GM19438 (cell line): Measurements from ENCODE around the gene NOS1AP.

Experiments
- ATAC-seq: cut with Tn5 transposase; IDR thresholded peaks from one replicate; pipeline ENCODE4 v1.9.1; 2021; ENCODE audit warnings: low read depth; ENCODE audit not compliant: unreplicated experiment

Gene NOS1AP

DNA sequence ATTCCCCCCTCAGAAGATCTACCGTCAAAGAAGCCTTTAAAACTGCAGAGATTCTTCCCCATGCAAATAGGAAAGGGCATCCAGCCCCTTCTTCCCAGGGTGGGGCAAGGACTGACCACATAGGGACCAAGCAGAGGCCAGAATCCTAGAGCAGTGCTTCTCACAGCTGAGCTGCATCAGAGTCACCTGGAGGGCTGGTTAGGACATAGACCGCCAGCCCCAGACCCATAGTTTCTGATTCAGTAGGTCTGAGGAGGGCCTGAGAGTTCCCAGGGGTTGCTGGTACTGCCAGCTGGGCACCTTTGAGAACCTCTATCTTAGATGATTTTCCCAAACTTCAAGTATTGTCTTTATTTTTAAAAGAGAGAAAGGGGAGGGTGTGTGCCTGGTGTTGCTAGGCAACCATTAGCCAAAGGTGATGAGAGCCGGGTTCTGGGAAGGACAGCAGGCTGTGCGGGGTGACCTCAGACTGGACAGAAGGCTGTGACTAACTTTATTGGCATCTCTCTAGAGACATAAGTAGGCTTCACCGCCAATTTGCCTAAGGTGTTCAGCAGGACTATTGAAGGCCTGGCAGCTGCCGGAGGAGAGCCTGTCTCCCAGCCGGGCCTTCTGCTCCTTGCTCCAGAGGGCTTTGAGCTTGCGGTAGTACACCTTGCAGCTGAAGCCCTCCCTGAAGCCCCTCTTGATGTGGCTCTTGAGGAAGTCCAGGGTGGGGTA is 304.2 kb downstream of the NOS1AP start:
- no peak for ATAC-seq

DNA sequence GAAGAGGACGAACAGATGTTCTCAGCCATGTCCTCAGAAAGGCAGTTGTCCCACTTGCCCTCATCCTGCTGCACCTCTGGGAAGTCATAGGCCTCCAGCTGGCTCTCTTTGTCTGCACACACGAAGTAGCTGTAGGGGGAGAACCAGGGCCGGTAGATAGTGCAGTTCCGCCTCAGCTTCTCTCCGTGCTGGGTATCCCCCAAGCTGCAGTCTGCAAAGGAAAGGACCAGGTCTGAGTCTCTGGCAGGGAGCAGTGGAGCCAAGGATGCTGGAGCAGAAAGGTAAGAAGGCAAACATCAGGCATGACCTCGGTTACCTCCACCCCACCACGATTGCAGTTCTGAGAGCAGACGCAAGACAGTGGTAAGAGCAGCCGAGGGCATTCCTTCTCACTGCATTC is 304.9 kb downstream of the NOS1AP start:
- ATAC-seq, result no peak

DNA sequence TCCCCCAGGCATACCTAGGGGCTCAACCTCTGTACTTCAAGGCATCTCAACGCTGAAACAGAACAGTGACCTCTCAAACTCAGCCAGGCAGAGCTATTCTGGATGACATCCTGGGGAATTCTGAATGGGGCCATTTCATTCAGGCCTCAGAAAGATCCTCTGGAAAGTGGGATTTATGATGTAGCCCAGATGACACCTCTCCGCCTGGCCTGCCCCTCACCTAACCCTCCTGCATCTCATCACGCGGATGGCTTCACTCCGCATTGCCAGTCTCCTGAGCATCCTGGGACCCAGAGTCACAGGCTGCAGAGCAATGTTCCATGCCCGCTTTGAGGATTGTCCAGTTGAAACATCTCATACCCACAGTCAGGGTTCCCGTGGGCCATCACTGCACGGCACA is 306.0 kb downstream of the NOS1AP start:
- ATAC-seq, result no peak

DNA sequence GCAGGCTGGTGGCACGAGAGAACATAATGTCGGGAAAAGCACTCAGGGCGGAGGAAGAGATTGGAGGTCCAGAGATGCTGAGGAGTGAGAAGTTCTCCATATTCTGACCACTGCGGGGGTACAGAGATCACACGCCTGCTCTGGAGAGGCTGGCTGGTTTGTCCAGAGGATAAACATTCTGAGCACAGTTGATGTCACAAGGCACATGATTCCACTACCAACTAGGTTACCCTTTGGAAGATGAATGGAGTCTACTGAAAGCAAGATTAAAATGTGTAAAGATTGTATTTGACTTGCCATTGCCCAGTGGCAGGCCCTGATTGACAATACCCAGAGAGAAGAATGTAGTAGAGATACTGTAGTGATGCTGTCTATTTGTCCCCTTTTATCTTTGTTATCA is 307.2 kb downstream of the NOS1AP start, which contains the start of gene SPATA46:
TSS of gene SPATA46 (minus strand) at position 164 of the 400 bp plus-strand sequence. CDS start at position 100, 64 bp downstream.
- no peak for ATAC-seq

DNA sequence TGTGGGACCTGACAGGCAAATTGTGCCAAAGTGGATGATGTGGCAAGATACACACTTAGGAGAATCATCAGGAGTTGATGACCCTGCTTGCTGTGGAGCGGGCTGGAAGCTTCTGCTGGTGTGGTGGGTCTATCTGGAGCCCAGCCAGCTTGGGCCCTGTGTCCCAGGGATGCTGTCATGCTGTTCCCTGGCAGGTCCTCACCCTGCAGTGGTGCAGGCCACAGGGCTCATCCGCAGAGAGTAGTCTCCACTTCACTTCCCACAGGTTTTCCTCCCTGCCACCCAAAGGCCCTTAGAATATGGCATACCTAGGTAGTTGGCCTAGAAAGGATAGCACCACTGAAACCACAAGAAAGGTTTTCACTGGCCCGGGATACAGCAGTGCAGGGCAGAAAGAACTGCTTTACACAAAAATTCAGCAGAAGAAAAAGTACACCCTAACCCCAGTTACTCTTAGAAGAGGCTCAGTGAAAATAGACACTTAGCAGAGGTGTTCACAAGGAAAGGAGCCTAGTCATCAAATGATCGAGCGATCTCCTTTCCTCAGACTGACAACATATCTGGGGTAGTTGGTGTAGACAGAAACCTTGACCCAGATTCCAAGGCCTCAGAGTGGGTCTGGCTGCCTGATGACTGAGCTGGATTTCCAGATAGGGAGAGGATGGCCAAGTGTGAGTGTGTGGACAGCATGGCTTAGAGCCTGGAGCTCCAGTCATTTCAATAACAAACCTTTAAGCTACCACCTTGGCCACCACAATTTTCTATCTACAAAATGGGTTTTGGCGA is 310.8 kb downstream of the NOS1AP start:
- no peak for ATAC-seq

DNA sequence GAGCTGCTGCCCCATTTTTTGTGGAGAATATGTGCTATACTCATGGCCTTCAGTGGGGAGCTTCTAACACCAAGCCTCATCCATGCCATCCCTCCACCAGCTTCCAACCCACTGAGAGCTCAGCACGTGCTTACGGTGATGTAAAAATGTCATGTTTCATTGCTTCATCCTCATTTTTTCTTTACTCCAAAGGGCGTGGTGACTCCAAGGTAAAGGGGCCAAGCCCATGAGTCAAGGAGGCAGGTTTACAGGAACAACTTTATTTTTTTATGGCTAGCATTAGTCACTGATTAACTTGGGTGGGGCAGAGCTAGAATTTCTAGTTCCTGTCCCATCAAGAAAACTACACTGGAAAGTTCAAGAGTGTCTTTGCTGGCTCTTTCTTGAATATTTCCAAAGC is 311.9 kb downstream of the NOS1AP start, which contains the start of gene C1orf226:
TSS of gene C1orf226 (plus strand) at position 346 of the 400 bp plus-strand sequence. CDS start 174 bp downstream, outside the sequence.
- ATAC-seq, result no peak

DNA sequence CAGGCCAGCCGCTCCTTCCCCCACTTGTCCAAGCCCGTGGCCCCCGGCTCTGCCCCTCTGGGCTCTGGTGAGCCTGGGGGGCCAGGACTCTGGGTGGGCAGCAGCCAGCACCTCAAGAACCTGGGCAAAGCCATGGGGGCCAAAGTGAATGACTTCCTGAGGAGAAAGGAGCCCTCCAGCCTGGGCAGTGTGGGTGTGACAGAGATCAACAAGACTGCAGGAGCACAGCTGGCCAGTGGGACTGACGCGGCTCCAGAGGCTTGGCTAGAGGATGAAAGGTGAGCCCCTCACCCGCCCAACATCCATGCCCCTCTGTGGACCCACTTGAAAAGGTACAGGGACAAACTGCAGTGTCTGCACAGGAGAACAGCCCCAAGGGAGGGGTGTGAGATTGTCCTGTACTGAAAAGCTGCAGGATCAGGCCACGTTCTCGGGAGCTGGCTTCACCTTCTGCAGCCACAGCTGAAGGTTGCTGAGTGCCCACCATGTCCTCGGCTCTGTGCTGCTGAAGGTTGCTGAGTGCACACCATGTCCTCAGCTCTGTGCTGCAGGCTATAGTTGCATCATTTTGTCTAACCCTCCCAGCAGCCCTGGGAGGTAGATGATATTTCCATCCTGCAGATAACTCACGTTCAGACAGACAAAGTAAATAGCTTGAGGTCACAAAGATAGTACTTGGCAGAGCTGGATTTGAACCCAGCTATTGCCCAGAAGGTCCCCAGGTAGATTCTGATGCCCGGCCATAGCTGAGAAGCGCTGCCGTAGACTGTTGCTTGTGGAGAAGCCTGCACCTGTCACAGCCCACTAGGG is 312.7 kb downstream of the NOS1AP start:
- no peak for ATAC-seq

DNA sequence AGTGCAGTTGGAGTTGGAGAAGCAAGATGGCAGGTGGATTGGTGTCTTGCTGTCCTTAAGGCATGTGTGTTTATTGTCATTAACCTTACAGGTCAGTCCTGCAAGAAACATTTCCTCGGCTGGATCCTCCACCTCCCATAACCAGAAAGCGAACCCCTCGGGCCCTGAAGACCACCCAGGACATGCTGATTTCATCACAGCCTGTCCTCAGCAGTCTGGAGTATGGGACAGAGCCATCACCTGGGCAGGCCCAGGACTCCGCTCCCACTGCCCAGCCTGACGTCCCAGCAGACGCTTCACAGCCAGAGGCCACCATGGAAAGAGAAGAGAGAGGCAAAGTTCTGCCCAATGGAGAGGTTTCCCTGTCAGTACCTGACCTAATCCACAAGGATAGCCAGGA is 313.6 kb downstream of the NOS1AP start:
- ATAC-seq, result no peak

DNA sequence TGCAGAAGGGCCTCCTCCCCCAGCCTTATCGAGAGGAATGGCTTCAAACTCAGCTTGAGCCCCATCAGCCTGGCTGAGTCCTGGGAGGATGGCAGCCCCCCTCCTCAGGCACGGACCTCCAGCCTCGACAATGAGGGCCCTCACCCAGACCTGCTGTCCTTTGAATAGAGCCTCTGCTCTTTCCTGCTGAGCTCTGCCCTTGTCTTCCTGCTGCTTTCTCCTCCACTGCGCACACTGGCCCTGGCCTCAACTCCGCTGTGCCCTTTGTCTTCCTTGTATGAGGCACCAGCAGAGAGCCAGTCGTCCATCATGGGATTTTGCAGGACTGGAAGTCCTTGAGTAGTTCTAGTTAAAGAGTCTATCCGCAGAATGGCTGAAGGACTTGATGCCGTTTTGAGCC is 314.0 kb downstream of the NOS1AP start:
- no peak for ATAC-seq

DNA sequence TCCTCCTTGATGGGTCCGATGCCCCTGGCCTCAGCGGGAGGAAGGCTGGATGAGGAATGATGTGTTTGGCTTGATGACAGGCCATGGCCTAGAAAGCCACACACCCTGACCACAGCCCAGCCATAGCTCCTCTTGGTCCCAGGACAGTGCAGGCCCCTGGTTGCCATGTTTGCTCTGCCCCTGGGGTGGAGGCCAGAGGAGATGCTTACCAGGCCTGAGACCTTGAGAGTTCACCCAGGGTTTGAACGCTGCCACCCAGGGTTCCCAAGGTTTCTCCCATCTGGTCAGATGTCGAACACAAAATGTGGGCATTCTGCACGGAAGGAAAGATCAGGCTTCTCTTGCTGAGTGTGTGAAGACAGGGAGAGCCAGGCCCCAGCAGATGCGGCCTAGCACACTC is 314.6 kb downstream of the NOS1AP start:
- ATAC-seq, result no peak

DNA sequence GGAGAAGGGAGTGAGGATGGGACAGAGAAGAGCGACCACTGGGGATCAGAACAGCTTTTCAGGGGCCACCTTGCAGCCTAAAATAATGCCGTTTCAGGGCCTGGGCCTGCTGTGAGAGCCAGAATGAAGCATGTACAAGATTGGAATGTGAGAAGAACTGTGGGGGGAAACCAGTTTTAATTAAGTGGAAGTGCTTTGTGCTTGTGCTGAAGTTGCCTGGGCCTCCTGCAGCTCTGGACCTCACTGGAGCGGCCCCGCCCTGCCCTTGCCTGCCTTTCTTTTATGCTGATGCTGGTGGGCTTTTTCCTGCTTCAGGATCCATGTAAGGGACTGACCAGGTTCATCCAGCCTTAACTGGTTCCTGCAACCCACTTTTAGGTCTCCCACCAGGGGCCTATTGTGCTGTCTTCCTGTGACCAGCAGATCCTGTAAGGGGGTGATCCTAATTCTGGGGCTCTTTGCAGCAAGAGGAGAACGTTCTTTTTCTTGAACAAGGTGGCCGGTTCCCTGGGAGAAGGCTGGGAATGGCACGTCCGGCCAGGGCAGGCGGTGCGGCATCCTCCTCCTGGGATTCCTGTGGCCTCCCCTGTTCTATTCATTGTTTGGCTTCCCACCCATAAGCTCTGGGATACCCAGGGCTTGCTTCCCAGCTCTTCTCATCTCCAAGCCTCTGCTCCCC is 315.2 kb downstream of the NOS1AP start:
- ATAC-seq, result no peak

DNA sequence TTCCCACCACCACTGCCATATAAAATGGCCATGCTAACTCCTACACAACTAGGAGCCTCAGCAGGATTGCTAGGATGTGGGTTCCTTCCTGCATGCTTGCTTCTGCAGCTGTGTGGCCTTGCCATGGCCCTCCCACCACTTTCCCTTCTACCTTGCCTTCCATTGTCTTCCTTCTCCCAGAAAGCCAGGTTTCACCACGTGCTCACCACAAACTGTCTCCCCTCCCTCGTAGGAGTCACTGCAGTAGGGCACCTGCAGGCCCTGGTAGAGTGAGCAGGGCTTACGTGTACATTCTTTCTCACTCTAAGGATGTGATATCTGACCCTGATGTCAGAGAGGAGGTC is 315.8 kb downstream of the NOS1AP start:
- ATAC-seq, result no peak

DNA sequence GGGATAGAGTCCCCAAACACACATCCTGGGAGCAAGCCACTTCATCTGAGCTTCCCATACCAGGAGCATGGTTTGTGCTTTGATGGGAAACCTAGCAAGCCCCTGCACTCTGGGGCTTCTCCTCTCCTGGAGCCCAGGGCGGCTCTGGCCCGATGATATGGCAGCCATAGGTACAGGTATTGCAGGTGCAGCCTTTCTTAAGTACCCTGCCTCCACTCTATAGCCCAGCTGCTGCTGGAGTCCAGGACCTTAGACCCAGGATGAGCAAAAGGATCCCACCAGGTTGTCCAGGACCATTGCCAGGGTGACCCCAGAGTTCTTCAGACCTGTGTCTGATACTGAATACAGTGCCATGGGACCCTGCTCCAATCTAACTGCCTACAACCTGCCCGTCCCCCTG is 316.2 kb downstream of the NOS1AP start:
- no peak for ATAC-seq

DNA sequence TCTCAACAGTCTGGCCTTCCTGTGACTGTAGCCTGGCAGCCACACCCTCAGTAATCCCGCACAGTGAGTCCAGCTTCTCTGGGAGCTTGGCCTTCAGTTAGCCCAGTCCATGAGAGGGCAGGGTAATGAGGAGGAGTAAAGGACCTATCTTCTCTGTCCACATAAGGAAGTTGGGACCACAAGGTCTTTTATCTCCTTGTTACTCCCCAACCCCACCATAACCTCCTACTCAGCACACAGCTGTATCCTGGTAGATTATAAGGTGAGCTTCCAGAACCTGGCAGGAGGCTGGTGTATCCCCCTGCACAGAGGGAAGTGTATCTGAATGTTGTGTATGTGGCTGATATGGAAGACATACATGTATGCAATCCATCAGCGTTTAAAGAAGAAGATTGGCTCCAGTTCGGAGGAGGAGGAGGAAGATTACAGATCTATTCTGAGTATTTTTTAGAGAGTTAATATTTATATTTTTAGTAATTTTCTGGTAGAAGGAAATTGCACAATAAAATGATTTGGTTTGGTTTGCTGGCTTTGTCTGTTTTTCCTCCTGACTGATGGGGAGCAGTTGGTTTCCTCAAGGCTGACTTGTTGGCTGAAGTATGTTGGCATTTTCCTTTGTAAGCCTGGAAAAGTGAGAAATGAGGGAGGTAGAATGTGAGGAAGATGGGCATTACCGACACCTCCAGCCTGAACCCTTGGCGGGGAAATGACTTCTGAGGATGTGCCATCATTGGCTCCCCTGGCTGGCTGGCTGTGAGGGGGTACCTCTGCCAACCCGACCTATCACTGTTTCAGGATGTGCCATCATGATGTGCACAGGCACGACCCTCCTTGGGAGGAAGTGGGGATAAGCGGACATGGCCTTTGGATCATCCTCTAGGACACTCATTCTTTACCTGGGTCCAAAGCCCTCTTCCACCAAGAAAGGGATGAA is 317.1 kb downstream of the NOS1AP start:
- ATAC-seq, result no peak

DNA sequence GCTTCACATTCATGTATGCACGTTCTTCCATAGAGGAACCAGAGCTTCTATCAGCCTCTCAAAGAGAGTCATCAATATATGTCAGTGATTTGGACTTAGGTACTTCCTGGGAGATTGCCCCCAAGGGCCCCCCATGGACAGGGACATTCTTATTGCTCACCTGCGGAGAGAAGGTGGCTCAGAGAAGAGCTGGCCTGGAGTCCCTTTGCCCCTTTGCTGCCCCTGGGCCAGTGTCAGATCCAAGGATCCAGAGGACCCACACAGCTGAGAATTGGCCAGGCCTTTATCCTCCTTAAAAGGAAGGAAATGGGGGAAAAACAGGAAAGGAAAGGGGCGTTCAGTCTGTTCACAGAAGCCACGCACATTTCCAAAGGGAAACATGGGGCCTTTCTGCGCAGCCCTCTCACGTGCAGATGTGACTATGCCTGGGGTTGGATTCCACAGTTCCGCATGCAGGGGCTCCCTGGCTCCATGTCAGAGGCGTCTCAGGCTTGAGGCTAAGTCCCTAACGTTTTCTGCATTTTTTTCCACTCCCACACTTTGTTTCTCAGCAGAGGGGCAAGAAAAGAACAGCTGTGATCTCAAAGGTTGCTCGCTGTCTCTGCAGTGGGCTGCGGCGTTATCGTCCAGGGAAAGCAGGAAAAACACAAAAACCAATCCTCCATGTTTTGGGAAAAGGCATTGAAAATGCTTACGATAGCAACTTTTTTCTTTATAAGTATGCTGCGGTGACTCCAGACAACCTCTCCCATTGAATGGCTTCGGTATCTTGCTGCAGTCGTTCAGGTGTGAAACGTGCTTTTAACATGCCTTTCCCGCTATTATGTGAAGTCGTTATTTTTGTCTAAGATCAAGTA is 318.0 kb downstream of the NOS1AP start:
- ATAC-seq, result no peak

DNA sequence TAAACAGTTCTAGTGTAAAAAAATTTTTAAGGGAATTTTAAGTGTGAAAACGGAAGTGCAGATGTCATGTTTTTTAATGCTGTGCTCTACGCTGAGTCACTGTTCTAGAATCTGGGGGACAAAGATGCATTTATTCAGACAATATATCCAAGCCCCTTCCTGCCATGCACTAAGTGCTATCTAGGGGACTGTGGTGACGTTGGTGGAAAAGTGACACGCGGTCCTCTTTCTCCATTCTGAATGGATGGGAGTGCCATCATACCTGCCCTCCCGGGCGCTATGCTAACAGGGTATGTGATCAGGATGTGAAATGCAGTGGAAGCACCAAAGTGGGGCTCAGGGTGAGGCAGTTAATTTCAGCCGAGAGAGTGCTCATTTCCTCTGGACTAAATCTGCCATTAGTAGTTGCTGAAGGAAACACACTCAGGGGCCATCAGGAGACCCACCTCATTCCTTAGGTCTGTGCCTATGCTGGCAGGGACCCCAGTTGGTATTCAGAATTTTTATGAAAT is 318.6 kb downstream of the NOS1AP start:
- ATAC-seq, result no peak

DNA sequence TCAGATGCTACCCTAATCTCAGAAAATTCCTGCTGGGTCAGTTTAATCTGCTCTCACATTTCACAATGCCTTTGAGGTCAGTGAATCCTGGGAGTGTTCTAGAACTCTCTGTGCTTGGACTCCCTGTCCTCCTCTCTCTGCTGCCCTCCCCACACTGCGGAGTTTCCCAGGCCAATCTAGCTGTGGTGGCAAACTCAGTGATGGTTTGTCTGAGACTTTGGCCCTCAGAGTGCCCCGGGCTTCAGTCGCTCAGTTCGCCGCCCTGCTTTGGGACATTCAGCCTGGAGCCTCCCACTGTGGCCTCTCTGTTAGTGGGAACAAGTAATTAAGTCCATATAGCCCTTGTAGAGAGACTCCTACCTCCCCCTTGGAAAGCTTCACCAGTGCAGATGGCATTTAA is 319.1 kb downstream of the NOS1AP start:
- no peak for ATAC-seq

DNA sequence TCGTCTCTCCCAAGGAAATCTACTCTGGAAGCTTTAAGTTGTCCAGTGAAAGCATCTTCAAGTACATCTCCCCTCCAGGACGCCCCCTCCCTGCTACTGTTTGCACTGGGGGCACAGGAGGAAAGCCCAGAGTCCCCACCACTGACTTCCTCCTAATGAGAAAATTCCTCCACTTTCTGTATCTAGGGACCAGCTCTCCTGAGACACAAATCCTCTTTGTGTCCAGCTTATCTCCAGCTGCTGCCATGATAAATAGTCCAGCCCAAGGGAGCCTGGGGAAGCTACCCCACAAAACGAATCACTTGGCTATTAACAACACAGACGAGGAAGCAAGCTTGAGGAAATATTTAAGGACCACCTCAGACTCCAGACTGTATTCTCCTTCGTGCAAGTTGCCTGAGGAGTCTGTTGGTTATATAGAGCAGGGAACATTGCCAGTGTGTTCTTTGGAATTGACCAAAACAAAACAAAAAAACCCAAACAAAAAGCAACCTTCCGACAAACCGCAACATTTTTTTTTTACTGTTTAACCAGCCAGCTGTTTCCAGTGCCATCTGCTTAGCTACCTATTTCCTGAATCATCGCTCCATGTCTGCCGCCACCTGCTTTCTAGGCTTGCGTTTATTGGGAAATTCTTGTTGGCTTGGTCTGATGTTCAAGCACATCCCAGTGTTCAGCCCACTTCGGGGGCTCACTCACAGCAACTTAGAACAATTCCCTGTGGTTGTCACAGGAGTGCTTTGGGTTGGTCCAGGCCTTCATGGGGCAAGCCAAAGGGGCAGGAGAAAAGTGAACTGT is 319.7 kb downstream of the NOS1AP start:
- ATAC-seq, result no peak
